ENCODE data around the gene TFCP2.

The TFCP2 gene

GRCh38 chr12:51090705-51091229 lies 82.2 kb downstream of the TFCP2 start:
- POLR2A ChIA-PET = no interaction called here
- Histone ChIP-seq H3K27ac (ENCODE audit: extremely low read depth, low read depth, low read length) (no peak overlapping the region), H3K9me3 (ENCODE audit: control insufficient read depth, insufficient read depth, low read depth, low read length) (no peaks in the 10 kb centered on the region), H3K4me3 (ENCODE audit: low read depth, low read length) (no peak overlapping the region), H3K36me3 (ENCODE audit: control insufficient read depth in 2 of 2, insufficient read depth in 1 of 2, low read length in 2 of 2) (peaks cover 28 to 36% of the 10 kb centered on the region in 2 experiments), H3K4me1 (ENCODE audit: control insufficient read depth, insufficient read depth, low read length) (no peaks in the 10 kb centered on the region)
- TF ChIP-seq, protein P1, sequence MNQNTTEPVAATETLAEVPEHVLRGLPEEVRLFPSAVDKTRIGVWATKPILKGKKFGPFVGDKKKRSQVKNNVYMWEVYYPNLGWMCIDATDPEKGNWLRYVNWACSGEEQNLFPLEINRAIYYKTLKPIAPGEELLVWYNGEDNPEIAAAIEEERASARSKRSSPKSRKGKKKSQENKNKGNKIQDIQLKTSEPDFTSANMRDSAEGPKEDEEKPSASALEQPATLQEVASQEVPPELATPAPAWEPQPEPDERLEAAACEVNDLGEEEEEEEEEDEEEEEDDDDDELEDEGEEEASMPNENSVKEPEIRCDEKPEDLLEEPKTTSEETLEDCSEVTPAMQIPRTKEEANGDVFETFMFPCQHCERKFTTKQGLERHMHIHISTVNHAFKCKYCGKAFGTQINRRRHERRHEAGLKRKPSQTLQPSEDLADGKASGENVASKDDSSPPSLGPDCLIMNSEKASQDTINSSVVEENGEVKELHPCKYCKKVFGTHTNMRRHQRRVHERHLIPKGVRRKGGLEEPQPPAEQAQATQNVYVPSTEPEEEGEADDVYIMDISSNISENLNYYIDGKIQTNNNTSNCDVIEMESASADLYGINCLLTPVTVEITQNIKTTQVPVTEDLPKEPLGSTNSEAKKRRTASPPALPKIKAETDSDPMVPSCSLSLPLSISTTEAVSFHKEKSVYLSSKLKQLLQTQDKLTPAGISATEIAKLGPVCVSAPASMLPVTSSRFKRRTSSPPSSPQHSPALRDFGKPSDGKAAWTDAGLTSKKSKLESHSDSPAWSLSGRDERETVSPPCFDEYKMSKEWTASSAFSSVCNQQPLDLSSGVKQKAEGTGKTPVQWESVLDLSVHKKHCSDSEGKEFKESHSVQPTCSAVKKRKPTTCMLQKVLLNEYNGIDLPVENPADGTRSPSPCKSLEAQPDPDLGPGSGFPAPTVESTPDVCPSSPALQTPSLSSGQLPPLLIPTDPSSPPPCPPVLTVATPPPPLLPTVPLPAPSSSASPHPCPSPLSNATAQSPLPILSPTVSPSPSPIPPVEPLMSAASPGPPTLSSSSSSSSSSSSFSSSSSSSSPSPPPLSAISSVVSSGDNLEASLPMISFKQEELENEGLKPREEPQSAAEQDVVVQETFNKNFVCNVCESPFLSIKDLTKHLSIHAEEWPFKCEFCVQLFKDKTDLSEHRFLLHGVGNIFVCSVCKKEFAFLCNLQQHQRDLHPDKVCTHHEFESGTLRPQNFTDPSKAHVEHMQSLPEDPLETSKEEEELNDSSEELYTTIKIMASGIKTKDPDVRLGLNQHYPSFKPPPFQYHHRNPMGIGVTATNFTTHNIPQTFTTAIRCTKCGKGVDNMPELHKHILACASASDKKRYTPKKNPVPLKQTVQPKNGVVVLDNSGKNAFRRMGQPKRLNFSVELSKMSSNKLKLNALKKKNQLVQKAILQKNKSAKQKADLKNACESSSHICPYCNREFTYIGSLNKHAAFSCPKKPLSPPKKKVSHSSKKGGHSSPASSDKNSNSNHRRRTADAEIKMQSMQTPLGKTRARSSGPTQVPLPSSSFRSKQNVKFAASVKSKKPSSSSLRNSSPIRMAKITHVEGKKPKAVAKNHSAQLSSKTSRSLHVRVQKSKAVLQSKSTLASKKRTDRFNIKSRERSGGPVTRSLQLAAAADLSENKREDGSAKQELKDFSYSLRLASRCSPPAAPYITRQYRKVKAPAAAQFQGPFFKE (tag by site-specific recombination; IDR thresholded peaks at IDR 0.05; ENCODE audit: borderline replicate concordance) = no peak
- no peak for TF ChIP-seq YY1 (tag by site-specific recombination; IDR thresholded peaks at IDR 0.05)
- no peak for TF ChIP-seq ZNF843 (tag by site-specific recombination; IDR thresholded peaks at IDR 0.05)
- no peak for TF ChIP-seq IKZF3 (tag by site-specific recombination; IDR thresholded peaks at IDR 0.05)
- no peak for TF ChIP-seq ZSCAN18 (tag by site-specific recombination; IDR thresholded peaks at IDR 0.05)
- no peak for TF ChIP-seq ZNF404 (tag by site-specific recombination; IDR thresholded peaks at IDR 0.05)
- no peak for TF ChIP-seq HOXD13 (CRISPR knock-in tag; IDR thresholded peaks at IDR 0.05; ENCODE audit: borderline replicate concordance)
- TF ChIP-seq ZNF654 (tag by site-specific recombination; IDR thresholded peaks at IDR 0.05; ENCODE audit: low read depth) = no peak
- TF ChIP-seq ZNF645 (tag by site-specific recombination; IDR thresholded peaks at IDR 0.05) = no peak
- TF ChIP-seq ZNF10 (tag by site-specific recombination; IDR thresholded peaks at IDR 0.05) = no peak
- no peak for TF ChIP-seq GLI2 (tag by site-specific recombination; IDR thresholded peaks at IDR 0.05; ENCODE audit: borderline replicate concordance, low read depth)
- no peak for TF ChIP-seq ZNF658 (tag by site-specific recombination; IDR thresholded peaks at IDR 0.05)
- TF ChIP-seq GFI1B (tag by site-specific recombination; IDR thresholded peaks at IDR 0.05) = no peak
- no peak for TF ChIP-seq ZNF48 (tag by site-specific recombination; IDR thresholded peaks at IDR 0.05)
- no peak for TF ChIP-seq SP7 (tag by site-specific recombination; IDR thresholded peaks at IDR 0.05)
- TF ChIP-seq ZNF621 (tag by site-specific recombination; IDR thresholded peaks at IDR 0.05) = no peak
- TF ChIP-seq ZFP37 (tag by site-specific recombination; IDR thresholded peaks at IDR 0.05) = no peak
- no peak for TF ChIP-seq ZNF510 (tag by site-specific recombination; IDR thresholded peaks at IDR 0.05; ENCODE audit: insufficient replicate concordance)
- CTCF ChIA-PET = interaction anchor here (0.6 kb wide), 1 partner anchor 280 kb away, joined by 6 read pairs; no protein-coding TSS in a partner anchor

DNA sequence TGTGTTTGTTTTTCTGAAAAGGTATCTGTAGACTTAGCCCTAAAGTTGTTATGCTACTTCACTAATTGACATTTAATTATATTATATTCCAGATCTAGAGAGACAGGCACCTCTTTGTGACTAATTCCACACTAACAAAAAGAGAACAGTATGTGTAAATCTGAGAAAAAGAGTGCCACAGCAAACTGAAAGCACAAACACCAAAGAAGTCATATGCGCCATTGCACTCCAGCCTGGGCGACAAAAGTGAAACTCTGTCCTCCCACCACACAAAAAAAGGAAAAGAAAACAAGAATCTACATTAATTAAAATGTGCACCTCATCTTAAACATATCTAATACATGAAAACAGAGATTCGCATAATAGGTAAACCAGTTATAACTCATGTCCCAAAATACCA lies 85.1 kb downstream of the TFCP2 start:
- peaks cover 8 to 19% of the 10 kb centered on the region in 2 experiments; a peak in 2 of 3 replicates for H3K36me3 ChIP-seq (ENCODE audit: control insufficient read depth in 2 of 2, insufficient read depth in 1 of 2, low read length in 2 of 2)
- POLR2A ChIA-PET = no interaction called here
- no peaks in the 10 kb centered on the region for H3K9me3 ChIP-seq (ENCODE audit: control insufficient read depth, insufficient read depth, low read depth, low read length)
- H3K4me1 ChIP-seq (ENCODE audit: control insufficient read depth, insufficient read depth, low read length) = no peaks in the 10 kb centered on the region
- H3K27ac ChIP-seq (ENCODE audit: extremely low read depth, low read depth, low read length) = no peak overlapping the region
- CTCF ChIA-PET = no interaction called here
- no peak overlapping the region for H3K4me3 ChIP-seq (ENCODE audit: low read depth, low read length)
- TF ChIP-seq ZBTB48 (tag by site-specific recombination; IDR thresholded peaks at IDR 0.05) (no peak), MZF1 (tag by site-specific recombination; IDR thresholded peaks at IDR 0.05; ENCODE audit: borderline replicate concordance) (no peak), ZNF274 (IDR thresholded peaks at IDR 0.05; ENCODE audit: low read length) (no peak), ZNF274 (tag by site-specific recombination; IDR thresholded peaks at IDR 0.05; ENCODE audit: borderline replicate concordance) (no peak), ZNF624 (tag by site-specific recombination; IDR thresholded peaks at IDR 0.05) (no peak)
- TF ChIP-seq, protein P2, sequence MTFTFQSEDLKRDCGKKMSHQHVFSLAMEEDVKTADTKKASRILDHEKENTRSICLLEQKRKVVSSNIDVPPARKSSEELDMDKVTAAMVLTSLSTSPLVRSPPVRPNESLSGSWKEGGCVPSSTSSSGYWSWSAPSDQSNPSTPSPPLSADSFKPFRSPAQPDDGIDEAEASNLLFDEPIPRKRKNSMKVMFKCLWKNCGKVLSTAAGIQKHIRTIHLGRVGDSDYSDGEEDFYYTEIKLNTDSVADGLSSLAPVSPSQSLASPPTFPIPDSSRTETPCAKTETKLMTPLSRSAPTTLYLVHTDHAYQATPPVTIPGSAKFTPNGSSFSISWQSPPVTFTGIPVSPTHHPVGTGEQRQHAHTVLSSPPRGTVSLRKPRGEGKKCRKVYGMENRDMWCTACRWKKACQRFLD (tag by site-specific recombination; IDR thresholded peaks at IDR 0.05) = no peak
- TF ChIP-seq, protein P3, sequence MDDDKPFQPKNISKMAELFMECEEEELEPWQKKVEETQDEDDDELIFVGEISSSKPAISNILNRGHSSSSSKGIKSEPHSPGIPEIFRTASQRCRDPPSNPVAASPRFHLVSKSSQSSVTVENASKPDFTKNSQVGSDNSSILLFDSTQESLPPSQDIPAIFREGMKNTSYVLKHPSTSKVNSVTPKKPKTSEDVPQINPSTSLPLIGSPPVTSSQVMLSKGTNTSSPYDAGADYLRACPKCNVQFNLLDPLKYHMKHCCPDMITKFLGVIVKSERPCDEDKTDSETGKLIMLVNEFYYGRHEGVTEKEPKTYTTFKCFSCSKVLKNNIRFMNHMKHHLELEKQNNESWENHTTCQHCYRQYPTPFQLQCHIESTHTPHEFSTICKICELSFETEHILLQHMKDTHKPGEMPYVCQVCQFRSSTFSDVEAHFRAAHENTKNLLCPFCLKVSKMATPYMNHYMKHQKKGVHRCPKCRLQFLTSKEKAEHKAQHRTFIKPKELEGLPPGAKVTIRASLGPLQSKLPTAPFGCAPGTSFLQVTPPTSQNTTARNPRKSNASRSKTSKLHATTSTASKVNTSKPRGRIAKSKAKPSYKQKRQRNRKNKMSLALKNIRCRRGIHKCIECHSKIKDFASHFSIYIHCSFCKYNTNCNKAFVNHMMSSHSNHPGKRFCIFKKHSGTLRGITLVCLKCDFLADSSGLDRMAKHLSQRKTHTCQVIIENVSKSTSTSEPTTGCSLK (tag by site-specific recombination; IDR thresholded peaks at IDR 0.05) = no peak
